Activated CD8-positive, alpha-beta memory T cell treated with anti-CD3 and anti-CD28 coated beads for 4 hours (primary cell): ENCODE results near the gene PSMD9.
"Not testable (repeated sequence)": the region's sequence is repeated elsewhere in the genome, so short reads cannot be mapped to it uniquely, and the experiment has no call there.

Experiments
- DNase-seq, 2 donors: peaks; one replicate each; pipeline ENCODE4 v3.0.0-alpha.2; 2020; ENCODE audit warnings: low read depth in 2 of 2

Gene PSMD9

GRCh38 chr12:121888478-121889273, at the start of gene PSMD9:
TSS of gene PSMD9 (plus strand) at chr12:121888790. CDS start at chr12:121888857, 67 bp downstream.
- peak; percentile 96 to 98 for DNase-seq

- DNase-seq, result peak; percentile 98 to 99
These were observed 49.2 kb upstream of the PSMD9 start for GRCh38 chr12:121839106-121839992.

GRCh38 chr12:121839993-121840761, 48.4 kb upstream of the PSMD9 start:
- no peak for DNase-seq

- no peak for DNase-seq
These were observed 45.2 kb upstream of the PSMD9 start for GRCh38 chr12:121843236-121843982.

GRCh38 chr12:121845701-121846100, 42.9 kb upstream of the PSMD9 start:
- DNase-seq, result no peak

GRCh38 chr12:121849211-121849610, 39.4 kb upstream of the PSMD9 start:
- no peak for DNase-seq

- no peak for DNase-seq
These were observed 38.9 kb upstream of the PSMD9 start for GRCh38 chr12:121849665-121850064.

GRCh38 chr12:121852392-121852791, 36.2 kb upstream of the PSMD9 start:
- DNase-seq, result not testable (repeated sequence)

GRCh38 chr12:121857322-121858246, 31.0 kb upstream of the PSMD9 start:
- DNase-seq, result no peak

GRCh38 chr12:121858318-121858661, 30.3 kb upstream of the PSMD9 start:
- DNase-seq, result no peak

GRCh38 chr12:121858662-121859572, 29.7 kb upstream of the PSMD9 start, which contains the start of gene HPD:
TSS of gene HPD (minus strand) at chr12:121858859. CDS start at chr12:121858823, 36 bp downstream.
- no peak for DNase-seq

GRCh38 chr12:121860257-121860656, 28.3 kb upstream of the PSMD9 start:
- no peak for DNase-seq

- not testable (repeated sequence) for DNase-seq
These were observed 27.9 kb upstream of the PSMD9 start for GRCh38 chr12:121860699-121861098.

GRCh38 chr12:121861636-121862254, 26.8 kb upstream of the PSMD9 start:
- no peak for DNase-seq

- no peak for DNase-seq
These were observed 22.3 kb upstream of the PSMD9 start for GRCh38 chr12:121866331-121866730.

GRCh38 chr12:121869229-121869628, 19.4 kb upstream of the PSMD9 start:
- DNase-seq, result not testable (repeated sequence)

GRCh38 chr12:121871467-121871866, 17.1 kb upstream of the PSMD9 start:
- no peak for DNase-seq

GRCh38 chr12:121872546-121873215, 15.9 kb upstream of the PSMD9 start:
- DNase-seq, result no peak
